Omental fat pad (tissue), 4 donors: ENCODE results near the gene TCL1B. TPM values are rescaled to one million over a fixed set of nuclear protein-coding genes. Genes with fewer than 3 reads are reported as not detected.

Experiments used
- ATAC-seq: fragments of 150-250 bp; one replicate; pipeline ENCODE4 v1.9.1; 2016; ENCODE audit warnings: mild to moderate bottlenecking, moderate library complexity; ENCODE audit not compliant: low FRiP score
- DNase-seq: peaks from one replicate; pipeline ENCODE4 v3.0.0-alpha.2; 2019; ENCODE audit warnings: low spot score
- total RNA-seq, 4 donors: library from RNA; depleted of rRNA; stranded (reverse); fragments of >200 nt; gene quantifications; one replicate each; pipeline ENCODE4 v1.1.0, GENCODE V29; 2016
- TF ChIP-seq, protein P1 (sequence below), 3 donors: fragments of 450-650 bp; IDR thresholded peaks; one replicate each; pipeline ENCODE4 v1.5.1; 2016 to 2017; ENCODE audit warnings: antibody characterized with exemption in 3 of 3, mild to moderate bottlenecking in 3 of 3, moderate library complexity in 2 of 3

TCL1B gene
- total RNA-seq, 4 donors from 2014 or later: not detected

DNA sequence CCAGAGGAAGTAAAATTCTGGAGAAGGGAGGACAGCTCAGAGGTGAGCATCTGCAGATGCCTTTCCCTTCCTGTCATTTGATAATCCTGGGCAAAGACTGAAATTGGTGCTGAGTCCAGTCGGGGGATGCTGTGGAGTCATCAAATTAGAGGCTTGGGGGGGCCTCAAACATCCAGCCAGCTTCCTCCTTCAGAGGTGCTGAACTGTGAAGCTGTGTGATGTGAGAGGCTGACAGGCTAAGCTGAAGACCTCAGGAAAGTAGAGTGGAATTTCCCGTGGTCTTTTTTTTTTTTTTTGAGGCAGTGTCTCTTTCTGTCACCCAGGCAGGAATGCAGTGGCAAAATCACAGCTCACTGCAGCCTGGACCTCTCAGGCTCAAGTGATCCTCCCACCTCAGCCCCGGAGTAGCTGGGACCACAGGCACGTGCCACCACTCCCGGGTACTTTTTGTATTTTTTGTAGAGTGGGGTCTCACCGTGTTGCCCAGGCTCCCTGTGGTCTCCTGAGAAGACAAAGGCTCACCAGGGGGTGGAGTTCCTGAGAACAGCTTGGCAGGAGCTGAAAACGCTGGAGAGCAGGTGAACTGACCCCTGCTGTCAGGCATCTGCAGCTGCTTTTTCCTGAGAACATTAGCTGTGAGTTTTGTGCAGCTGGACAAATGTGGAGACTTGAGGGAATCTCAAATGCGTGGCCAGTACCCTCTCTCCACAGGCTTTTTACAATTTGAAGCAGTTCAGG, 6.1 kb upstream of the TCL1B start:
- TF ChIP-seq, protein P1, sequence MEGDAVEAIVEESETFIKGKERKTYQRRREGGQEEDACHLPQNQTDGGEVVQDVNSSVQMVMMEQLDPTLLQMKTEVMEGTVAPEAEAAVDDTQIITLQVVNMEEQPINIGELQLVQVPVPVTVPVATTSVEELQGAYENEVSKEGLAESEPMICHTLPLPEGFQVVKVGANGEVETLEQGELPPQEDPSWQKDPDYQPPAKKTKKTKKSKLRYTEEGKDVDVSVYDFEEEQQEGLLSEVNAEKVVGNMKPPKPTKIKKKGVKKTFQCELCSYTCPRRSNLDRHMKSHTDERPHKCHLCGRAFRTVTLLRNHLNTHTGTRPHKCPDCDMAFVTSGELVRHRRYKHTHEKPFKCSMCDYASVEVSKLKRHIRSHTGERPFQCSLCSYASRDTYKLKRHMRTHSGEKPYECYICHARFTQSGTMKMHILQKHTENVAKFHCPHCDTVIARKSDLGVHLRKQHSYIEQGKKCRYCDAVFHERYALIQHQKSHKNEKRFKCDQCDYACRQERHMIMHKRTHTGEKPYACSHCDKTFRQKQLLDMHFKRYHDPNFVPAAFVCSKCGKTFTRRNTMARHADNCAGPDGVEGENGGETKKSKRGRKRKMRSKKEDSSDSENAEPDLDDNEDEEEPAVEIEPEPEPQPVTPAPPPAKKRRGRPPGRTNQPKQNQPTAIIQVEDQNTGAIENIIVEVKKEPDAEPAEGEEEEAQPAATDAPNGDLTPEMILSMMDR (IDR thresholded peaks at IDR 0.05): no peak
- ATAC-seq: no peak
- DNase-seq: no peak

DNA sequence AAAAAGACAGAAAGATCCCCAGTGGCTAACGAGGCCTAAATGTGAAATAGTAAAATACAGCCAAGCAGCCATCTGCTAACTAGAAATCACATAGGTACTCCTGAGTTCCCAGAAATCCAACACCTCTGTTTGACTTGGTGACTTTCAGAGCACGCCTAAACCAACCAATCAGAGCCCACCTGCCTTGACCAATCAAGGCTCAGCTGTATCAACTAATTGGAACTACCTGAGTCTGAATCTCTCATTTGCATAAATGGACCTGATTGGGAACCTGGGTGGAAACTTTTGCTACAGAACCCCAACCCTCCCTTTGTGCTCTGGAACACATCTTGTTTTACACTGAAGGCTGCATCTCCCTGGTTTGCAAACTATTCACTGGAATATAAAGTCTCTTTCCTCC, 5.1 kb upstream of the TCL1B start:
- TF ChIP-seq, protein P1 (IDR thresholded peaks at IDR 0.05): no peak
- DNase-seq (no peak), ATAC-seq (no peak)

DNA sequence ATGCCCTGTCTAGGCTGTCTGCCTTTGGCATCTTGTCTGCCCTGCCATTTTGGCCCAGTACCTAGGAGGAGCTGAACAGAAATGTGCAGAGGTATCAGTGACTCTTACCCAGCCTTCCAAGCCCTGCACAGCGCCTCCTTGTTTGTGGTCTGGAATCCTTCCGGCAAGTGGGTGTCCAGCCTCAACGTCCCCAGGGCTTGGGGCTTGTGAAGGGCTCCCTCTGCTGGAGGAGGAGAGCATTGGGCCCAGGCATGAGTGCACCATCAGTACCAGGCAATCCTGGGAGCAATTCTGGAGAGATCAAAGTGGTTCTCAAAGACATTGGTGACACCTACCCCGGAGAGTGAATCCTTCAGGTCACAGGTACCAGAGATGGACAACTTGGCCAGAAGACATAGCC, 2.4 kb upstream of the TCL1B start:
- DNase-seq: no peak
- TF ChIP-seq, protein P1 (IDR thresholded peaks at IDR 0.05): no peak
- ATAC-seq: no peak

DNA sequence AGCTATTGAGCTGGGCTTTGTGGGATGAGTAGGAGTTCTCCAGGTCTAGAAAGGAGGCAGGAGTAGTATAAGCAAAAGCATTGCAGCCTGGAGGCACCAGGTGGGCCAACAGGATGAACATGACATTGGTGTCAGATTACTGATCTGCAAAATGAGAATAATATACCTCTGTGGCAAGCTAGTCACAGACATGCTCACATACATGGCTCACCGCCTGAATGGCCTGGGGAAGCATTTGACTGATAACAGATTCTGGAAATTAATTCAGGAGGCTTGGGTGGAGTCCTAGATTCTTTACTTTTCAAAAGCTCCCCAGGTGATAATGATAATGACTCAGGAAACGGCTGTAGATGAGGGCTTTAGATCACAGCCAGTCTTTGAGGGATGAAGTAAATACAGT, 709 bp downstream of the TCL1B start:
- ATAC-seq (no peak), DNase-seq (no peak)
- TF ChIP-seq, protein P1 (IDR thresholded peaks at IDR 0.05): no peak

DNA sequence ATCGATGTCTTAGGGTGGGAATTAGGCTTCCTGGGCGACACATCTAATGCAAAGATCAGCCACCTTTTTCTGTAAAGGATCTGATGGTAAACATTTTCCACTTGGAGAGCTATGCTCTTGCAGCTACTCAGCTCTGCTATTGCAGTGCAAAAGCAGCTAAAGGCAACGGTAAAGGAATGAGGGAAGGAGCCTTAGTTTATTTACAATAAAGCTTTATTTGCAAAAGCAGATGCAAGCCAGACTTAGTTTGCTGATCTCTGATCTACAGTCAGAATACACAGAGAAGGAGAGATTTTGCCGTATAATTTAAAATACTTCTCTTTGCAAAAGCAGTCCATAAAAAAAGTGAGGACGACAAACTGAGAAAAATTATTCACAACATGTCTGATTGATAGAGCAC, 3.2 kb downstream of the TCL1B start:
- no peak for DNase-seq
- ATAC-seq: no peak
- TF ChIP-seq, protein P1 (IDR thresholded peaks at IDR 0.05): no peak

DNA sequence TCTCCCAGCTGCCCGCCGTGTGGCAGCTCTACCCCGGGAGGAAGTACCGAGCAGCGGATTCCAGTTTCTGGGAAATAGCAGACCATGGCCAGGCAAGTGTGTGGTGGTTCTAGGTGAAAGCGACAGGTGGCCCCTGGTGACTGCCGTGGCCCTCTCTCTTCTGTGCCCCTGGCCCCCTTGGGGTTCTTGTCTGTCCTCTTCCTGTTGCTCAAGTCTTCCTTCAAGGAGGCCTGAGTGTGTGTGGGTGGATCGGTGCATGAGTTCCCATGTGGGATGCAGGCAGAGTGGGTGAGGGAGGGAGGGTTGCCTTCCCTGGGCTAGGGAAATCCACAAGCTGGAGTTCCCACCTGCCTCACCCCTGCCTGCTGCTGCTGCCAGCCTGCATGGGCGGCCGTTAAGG, 4.6 kb downstream of the TCL1B start:
- no peak for ATAC-seq
- no peak for DNase-seq
- TF ChIP-seq, protein P1 (IDR thresholded peaks at IDR 0.05): no peak

DNA sequence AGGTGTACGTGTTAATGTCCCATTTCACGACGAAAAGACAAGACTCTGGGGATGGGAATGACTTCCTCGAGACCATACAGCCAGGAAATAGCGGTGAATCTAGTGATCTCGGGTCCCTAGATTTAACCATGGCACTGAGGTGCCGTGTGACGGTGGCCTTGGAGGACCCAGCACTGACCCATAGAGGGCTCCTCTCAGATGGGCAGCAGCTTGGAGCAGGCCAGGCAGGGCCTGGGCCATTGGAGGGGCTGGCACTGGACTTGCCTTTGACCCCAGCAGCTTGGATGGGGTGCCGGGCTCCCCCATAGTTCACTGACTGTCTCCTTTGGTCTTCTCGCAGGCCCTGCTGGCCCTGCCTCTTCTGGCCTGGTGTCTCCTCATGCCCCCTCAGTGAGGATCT, 5.4 kb downstream of the TCL1B start:
- DNase-seq (no peak), ATAC-seq (no peak)
- TF ChIP-seq, protein P1 (IDR thresholded peaks at IDR 0.05): no peak
